Parathyroid adenoma (tissue), 2 donors: ENCODE results near the gene MEF2C.
A peak's percentile ranks its signal among the peaks of the same experiment; 100 is the strongest.

Experiments
- H2AFZ ChIP-seq: fragments of 300-600 bp; sonication (generic); one replicate; pipeline ENCODE4 v1.7.0; 2017; ENCODE audit warnings: antibody characterized with exemption, mild to moderate bottlenecking
- H3K27ac ChIP-seq: fragments of 300-600 bp; sonication (generic); one replicate; pipeline ENCODE4 v1.7.0; 2017
- H3K27me3 ChIP-seq: fragments of 300-600 bp; sonication (generic); one replicate; pipeline ENCODE4 v1.7.0; 2017; ENCODE audit warnings: low read length; ENCODE audit not compliant: control insufficient read depth, insufficient read depth
- H3K36me3 ChIP-seq: fragments of 300-600 bp; sonication (generic); one replicate; pipeline ENCODE4 v1.7.0; 2017; ENCODE audit warnings: low read length; ENCODE audit not compliant: control insufficient read depth, insufficient read depth
- H3K4me1 ChIP-seq: fragments of 300-600 bp; sonication (generic); one replicate; pipeline ENCODE4 v1.7.0; 2017; ENCODE audit warnings: control low read depth
- H3K4me2 ChIP-seq: fragments of 300-600 bp; sonication (generic); one replicate; pipeline ENCODE4 v1.7.0; 2017; ENCODE audit warnings: low read length
- H3K4me3 ChIP-seq: fragments of 300-600 bp; sonication (generic); one replicate; pipeline ENCODE4 v1.7.0; 2017; ENCODE audit warnings: low read depth, low read length
- H3K79me2 ChIP-seq: fragments of 300-600 bp; sonication (generic); one replicate; pipeline ENCODE4 v1.7.0; 2017; ENCODE audit warnings: control low read depth
- H3K9ac ChIP-seq: fragments of 300-600 bp; sonication (generic); one replicate; pipeline ENCODE4 v1.7.0; 2017; ENCODE audit warnings: mild to moderate bottlenecking
- H3K9me3 ChIP-seq: fragments of 300-600 bp; sonication (generic); one replicate; pipeline ENCODE4 v1.7.0; 2017; ENCODE audit warnings: low read length; ENCODE audit not compliant: control insufficient read depth
- TF ChIP-seq, protein P1 (sequence below): fragments of 300-600 bp; sonication (generic); IDR thresholded peaks from one replicate; pipeline ENCODE4 v1.7.0; 2017; ENCODE audit warnings: antibody characterized with exemption, mild to moderate bottlenecking
- donor health status: primary hyperparathyroidism.

The MEF2C gene

DNA sequence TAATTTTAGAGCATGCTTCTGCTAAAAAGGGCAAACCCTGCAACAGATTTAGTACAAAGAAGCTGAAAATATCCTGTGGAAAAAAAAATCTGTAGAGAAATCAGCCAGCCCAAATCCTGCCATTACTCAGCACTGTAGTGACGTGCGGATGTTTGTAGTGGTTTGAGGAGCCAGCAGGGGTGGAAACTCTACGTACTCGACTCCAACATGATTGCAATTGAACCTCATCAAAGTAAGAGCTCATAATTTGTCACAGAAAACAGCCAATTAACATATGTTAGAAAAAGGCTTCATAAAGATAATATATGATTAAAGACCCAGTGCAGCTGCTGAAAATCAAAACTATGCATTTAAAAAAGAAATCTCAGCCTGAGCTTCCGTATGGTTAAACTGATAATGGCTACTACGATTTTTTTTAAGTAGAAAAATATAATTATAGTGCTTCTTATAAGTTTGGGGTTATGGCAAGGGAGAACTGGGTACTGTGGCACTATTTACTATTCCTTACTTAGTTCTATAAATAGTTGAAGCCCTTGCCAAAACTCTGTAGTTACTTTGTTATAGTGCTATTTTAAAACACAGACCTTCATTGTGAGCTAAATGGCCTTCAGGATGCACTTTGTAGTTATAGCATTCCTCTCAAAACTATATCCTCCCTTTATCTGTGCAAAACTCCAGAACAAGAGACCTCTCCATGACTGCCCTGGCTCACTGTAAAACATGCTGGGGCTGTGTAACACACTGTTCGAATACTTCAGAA is 49.4 kb downstream of the MEF2C start:
- Histone ChIP-seq H3K27ac (peak overlapping the region; percentile 32), H3K9me3 (no peaks in the 10 kb centered on the region), H3K79me2 (no peaks in the 10 kb centered on the region), H3K4me2 (no peak overlapping the region), H3K4me3 (no peak overlapping the region), H2AFZ (no peak overlapping the region), H3K36me3 (no peaks in the 10 kb centered on the region), H3K9ac (no peak overlapping the region), H3K4me1 (no peaks in the 10 kb centered on the region), H3K27me3 (no peaks in the 10 kb centered on the region)
- TF ChIP-seq, protein P1, sequence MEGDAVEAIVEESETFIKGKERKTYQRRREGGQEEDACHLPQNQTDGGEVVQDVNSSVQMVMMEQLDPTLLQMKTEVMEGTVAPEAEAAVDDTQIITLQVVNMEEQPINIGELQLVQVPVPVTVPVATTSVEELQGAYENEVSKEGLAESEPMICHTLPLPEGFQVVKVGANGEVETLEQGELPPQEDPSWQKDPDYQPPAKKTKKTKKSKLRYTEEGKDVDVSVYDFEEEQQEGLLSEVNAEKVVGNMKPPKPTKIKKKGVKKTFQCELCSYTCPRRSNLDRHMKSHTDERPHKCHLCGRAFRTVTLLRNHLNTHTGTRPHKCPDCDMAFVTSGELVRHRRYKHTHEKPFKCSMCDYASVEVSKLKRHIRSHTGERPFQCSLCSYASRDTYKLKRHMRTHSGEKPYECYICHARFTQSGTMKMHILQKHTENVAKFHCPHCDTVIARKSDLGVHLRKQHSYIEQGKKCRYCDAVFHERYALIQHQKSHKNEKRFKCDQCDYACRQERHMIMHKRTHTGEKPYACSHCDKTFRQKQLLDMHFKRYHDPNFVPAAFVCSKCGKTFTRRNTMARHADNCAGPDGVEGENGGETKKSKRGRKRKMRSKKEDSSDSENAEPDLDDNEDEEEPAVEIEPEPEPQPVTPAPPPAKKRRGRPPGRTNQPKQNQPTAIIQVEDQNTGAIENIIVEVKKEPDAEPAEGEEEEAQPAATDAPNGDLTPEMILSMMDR = no peak

DNA sequence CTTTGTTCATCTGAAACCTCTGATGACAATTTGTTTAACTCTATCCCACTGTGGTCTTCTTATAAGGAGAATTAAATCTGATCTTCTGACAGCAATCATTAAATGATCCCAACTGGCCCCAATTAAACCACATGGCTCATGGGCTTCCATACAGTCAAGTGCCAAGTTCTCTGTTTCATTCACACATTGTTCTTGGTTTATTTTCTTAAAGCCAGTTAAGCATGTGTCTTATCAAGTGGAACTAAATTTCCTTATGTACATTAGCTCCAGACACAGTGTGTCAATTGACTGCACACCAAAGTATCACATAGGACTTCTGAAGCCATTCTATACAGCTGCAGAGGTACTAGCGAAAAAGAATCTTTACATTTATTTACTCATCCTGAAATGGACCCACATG is 51.2 kb downstream of the MEF2C start:
- Histone ChIP-seq H3K79me2 (no peaks in the 10 kb centered on the region), H3K27ac (no peak overlapping the region), H3K36me3 (no peaks in the 10 kb centered on the region), H3K4me3 (no peak overlapping the region), H2AFZ (no peak overlapping the region), H3K9ac (no peak overlapping the region), H3K9me3 (no peaks in the 10 kb centered on the region), H3K4me1 (no peaks in the 10 kb centered on the region), H3K27me3 (no peaks in the 10 kb centered on the region), H3K4me2 (no peak overlapping the region)
- TF ChIP-seq, protein P1 = no peak

DNA sequence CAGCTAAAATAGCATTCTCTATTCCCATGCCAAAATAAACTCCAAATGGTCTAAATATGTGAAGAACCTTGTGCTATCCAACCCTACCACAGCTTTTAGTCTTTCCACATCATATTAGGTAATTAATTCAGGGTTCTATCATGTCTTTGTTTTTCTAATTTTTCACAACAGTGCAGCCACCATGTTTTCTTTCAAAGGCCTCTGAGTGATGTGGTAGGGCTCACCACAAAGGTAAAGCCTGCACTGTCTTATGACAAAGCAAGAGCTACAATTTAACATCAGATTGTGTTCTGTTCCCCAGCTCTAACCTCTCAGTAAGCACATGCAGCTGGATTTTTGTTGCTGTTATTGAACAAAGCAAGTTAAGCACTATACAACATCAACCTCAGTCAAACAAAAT is 52.4 kb downstream of the MEF2C start:
- no peak overlapping the region for H3K4me3 ChIP-seq
- H3K27ac ChIP-seq = no peak overlapping the region
- no peak overlapping the region for H3K4me2 ChIP-seq
- H3K36me3 ChIP-seq = no peaks in the 10 kb centered on the region
- no peaks in the 10 kb centered on the region for H3K4me1 ChIP-seq
- H3K27me3 ChIP-seq = no peaks in the 10 kb centered on the region
- no peaks in the 10 kb centered on the region for H3K9me3 ChIP-seq
- H3K79me2 ChIP-seq = no peaks in the 10 kb centered on the region
- H3K9ac ChIP-seq = no peak overlapping the region
- no peak overlapping the region for H2AFZ ChIP-seq
- TF ChIP-seq, protein P1 = no peak

DNA sequence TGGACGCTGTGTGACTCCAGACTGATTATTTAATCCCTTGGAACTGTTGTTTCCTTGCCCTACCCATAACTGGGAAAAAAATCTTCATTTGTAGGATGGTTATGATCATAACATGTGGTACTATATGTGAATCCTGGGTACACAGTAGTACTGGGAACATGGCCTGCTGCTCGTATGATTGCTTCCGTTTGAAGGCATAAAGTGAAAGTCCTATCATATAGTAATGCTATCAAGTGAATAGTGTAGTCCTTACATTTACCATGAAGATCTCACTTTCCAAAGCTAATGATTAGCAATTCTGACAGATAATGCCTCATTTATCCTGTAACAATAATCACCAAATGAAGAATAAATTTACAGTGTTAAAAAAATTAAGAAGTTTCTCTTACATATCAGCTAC is 53.2 kb downstream of the MEF2C start:
- peak overlapping the region; percentile 59 for H3K27ac ChIP-seq

More for the DNA sequence above, 53.2 kb downstream of the MEF2C start:
- Histone ChIP-seq H3K4me1 (no peaks in the 10 kb centered on the region), H3K36me3 (no peaks in the 10 kb centered on the region), H3K9me3 (no peaks in the 10 kb centered on the region), H3K9ac (no peak overlapping the region), H3K4me2 (peak overlapping the region; percentile 7), H3K4me3 (no peak overlapping the region), H3K79me2 (no peaks in the 10 kb centered on the region), H3K27me3 (no peaks in the 10 kb centered on the region), H2AFZ (no peak overlapping the region)
- TF ChIP-seq, protein P1 = no peak
